Tibial artery (tissue), 4 donors: ENCODE measurements around the gene TSC22D1.
"Not testable (repeated sequence)": the region's sequence is repeated elsewhere in the genome, so short reads cannot be mapped to it uniquely, and the experiment has no call there.

Experiments
- DNase-seq, 2 donors: peaks; one replicate each; pipeline ENCODE4 v3.0.0-alpha.2; 2019
- H3K27ac ChIP-seq, 2 donors: fragments of 200-600 bp; sonication (generic) in 1 of 2; 1 replicate in 1 of 2; 2 replicates in 1 of 2; pipeline ENCODE4 v1.5.1; 2018 to 2019; ENCODE audit warnings: mild to moderate bottlenecking in 1 of 2
- H3K27me3 ChIP-seq, 2 donors: fragments of 200-600 bp; sonication (generic) in 1 of 2; one replicate each; pipeline versions ENCODE4 v1.5.1 to v1.6.0; 2016 to 2019
- H3K36me3 ChIP-seq, 3 donors: fragments of 200-600 bp; sonication (generic) in 2 of 3; one replicate each; pipeline ENCODE4 v1.5.1; 2016 to 2019; ENCODE audit warnings: mild to moderate bottlenecking in 2 of 3
- H3K4me1 ChIP-seq, 4 donors: fragments of 200-600 bp; sonication (generic) in 2 of 4; 1 replicate in 3 of 4; 2 replicates in 1 of 4; pipeline ENCODE4 v1.5.1; 2016 to 2019
- H3K4me3 ChIP-seq, 2 donors: fragments of 200-600 bp; sonication (generic) in 1 of 2; 1 replicate in 1 of 2; 2 replicates in 1 of 2; pipeline ENCODE4 v1.5.1; 2018 to 2019; ENCODE audit warnings: mild to moderate bottlenecking in 2 of 2
- H3K9me3 ChIP-seq, 3 donors: fragments of 200-600 bp; sonication (generic) in 1 of 3; one replicate each; pipeline ENCODE4 v1.5.1; 2016 to 2019
- CTCF ChIP-seq, 2 experiments: fragments of 200-600 bp in 1 of 2; fragments of 450-650 bp in 1 of 2; IDR thresholded peaks; one replicate each; pipeline ENCODE4 v1.5.1; 2017 to 2019; ENCODE audit warnings: antibody characterized with exemption in 2 of 2, mild to moderate bottlenecking in 1 of 2, moderate library complexity in 1 of 2
- intact Hi-C: fragments of 100-400 bp; cut with DNase I; formaldehyde crosslinking; loops from one replicate; pipeline ENCODE4 v1.15.0; 2023; ENCODE audit warnings: low total_unique reads

The TSC22D1 gene

GRCh38 chr13:44459674-44460073 is 116.5 kb downstream of the TSC22D1 start:
- H3K4me1 ChIP-seq, result peaks cover 0 to 56% (median 1%) of the 10 kb centered on the region in 4 donors
- no peaks in the 10 kb centered on the region for H3K9me3 ChIP-seq
- no peaks in the 10 kb centered on the region for H3K36me3 ChIP-seq
- no peak overlapping the region for H3K4me3 ChIP-seq
- no peak for TF ChIP-seq CTCF (IDR thresholded peaks at IDR 0.05)
- intact Hi-C loops, result no loop called here
- no peak overlapping the region for H3K27ac ChIP-seq
- no peak for DNase-seq
- no peaks in the 10 kb centered on the region for H3K27me3 ChIP-seq

GRCh38 chr13:44458313-44458975 is 117.7 kb downstream of the TSC22D1 start:
- H3K27me3 ChIP-seq, result no peaks in the 10 kb centered on the region
- no peak overlapping the region for H3K27ac ChIP-seq
- peaks cover 0 to 51% (median 0%) of the 10 kb centered on the region in 4 donors for H3K4me1 ChIP-seq
- H3K36me3 ChIP-seq, result no peaks in the 10 kb centered on the region
- intact Hi-C loops, result no loop called here
- no peak for TF ChIP-seq CTCF (IDR thresholded peaks at IDR 0.05)
- no peak for DNase-seq
- no peak overlapping the region for H3K4me3 ChIP-seq
- H3K9me3 ChIP-seq, result no peaks in the 10 kb centered on the region

- H3K27ac ChIP-seq, H3K9me3 ChIP-seq, intact Hi-C loops: not testable (repeated sequence)
These were observed 119.9 kb downstream of the TSC22D1 start for GRCh38 chr13:44456212-44456611.

GRCh38 chr13:44455769-44456168 is 120.4 kb downstream of the TSC22D1 start:
- H3K27ac ChIP-seq, result no peak overlapping the region
- H3K4me1 ChIP-seq, result peaks cover 0 to 44% (median 1%) of the 10 kb centered on the region in 4 donors
- no peak overlapping the region for H3K4me3 ChIP-seq
- no peaks in the 10 kb centered on the region for H3K9me3 ChIP-seq
- TF ChIP-seq CTCF (IDR thresholded peaks at IDR 0.05), result no peak
- intact Hi-C loops, result no loop called here
- no peak for DNase-seq
- H3K27me3 ChIP-seq, result no peaks in the 10 kb centered on the region
- H3K36me3 ChIP-seq, result no peaks in the 10 kb centered on the region

More at GRCh38 chr13:44456212-44456611, 119.9 kb downstream of the TSC22D1 start:
- H3K4me3 ChIP-seq, H3K27me3 ChIP-seq, H3K36me3 ChIP-seq, DNase-seq: not testable (repeated sequence)
- H3K4me1 ChIP-seq, result peaks cover 0 to 44% (median 0%) of the 10 kb centered on the region in 4 donors

GRCh38 chr13:44453881-44454280 is 122.2 kb downstream of the TSC22D1 start:
- DNase-seq, result no peak
- H3K9me3 ChIP-seq, result no peaks in the 10 kb centered on the region
- H3K27ac ChIP-seq, result no peak overlapping the region
- H3K36me3 ChIP-seq, result no peaks in the 10 kb centered on the region
- peaks cover 0 to 40% (median 4%) of the 10 kb centered on the region in 4 donors for H3K4me1 ChIP-seq
- TF ChIP-seq CTCF (IDR thresholded peaks at IDR 0.05), result no peak
- no peaks in the 10 kb centered on the region for H3K27me3 ChIP-seq
- intact Hi-C loops, result no loop called here
- H3K4me3 ChIP-seq, result no peak overlapping the region

GRCh38 chr13:44453069-44453468 is 123.1 kb downstream of the TSC22D1 start:
- Histone ChIP-seq H3K4me3 (no peak overlapping the region), H3K27me3 (no peaks in the 10 kb centered on the region), H3K27ac (no peak overlapping the region), H3K9me3 (no peaks in the 10 kb centered on the region), H3K36me3 (no peaks in the 10 kb centered on the region), H3K4me1 (peaks cover 0 to 40% (median 9%) of the 10 kb centered on the region in 4 donors)
- intact Hi-C loops, result no loop called here
- no peak for DNase-seq
- TF ChIP-seq CTCF (IDR thresholded peaks at IDR 0.05), result no peak
